NCI-H526 treated with DMSO at 0.1 percent for 48 hours (cell line): ENCODE results near the gene C2CD4D.

ENCODE experiments used
- DNase-seq: peaks from one replicate; lab custom pipeline; 2025; lab: John Stamatoyannopoulos, UW

The C2CD4D gene

GRCh38 chr1:151790071-151790939 is 49.3 kb downstream of the C2CD4D start, which contains the start of gene TDRKH:
Gene TDRKH (minus strand): TSS chr1:151790500. CDS start chr1:151783022, 7,478 bp downstream.
- DNase-seq: peak; percentile 100
